GM23338 (cell line): ENCODE data around the gene MYH13. TPM values are rescaled to one million over a fixed set of nuclear protein-coding genes. Genes with fewer than 3 reads are reported as not detected.

Source experiments
- polyA plus RNA-seq: library from polyadenylated mRNA; unstranded; fragments of >200 nt; fragmentation: Nextera tagmentation; extraction: Ambion mirVana; gene quantifications from 2 replicates; pipeline ENCODE4 v1.2.1, GENCODE V29; 2016
- total RNA-seq: library from RNA; depleted of rRNA; stranded (reverse); fragments of >200 nt; shearing (Covaris generic); gene quantifications from 2 replicates; pipeline ENCODE4 v1.2.3, GENCODE V29; 2014; rRNA removed

Gene MYH13
- total and polyA plus RNA-seq, 2 experiments from 2014 or later: not detected

Other genes with a start within 250 kb of the MYH13 start
- gene GAS7, start 174.4 kb downstream of the MYH13 start, total RNA-seq: 7.5 and 10.7 TPM in 2 replicates
- gene GAS7, start 174.4 kb downstream of the MYH13 start, polyA plus RNA-seq: 1.9 TPM in 2 replicates
- not detected in 2 replicates for gene MYH8, start 48.9 kb upstream of the MYH13 start, total RNA-seq
- not detected in 2 replicates for gene MYH8, start 48.9 kb upstream of the MYH13 start, polyA plus RNA-seq
- not detected in 2 replicates for gene MYH4, start 96.6 kb upstream of the MYH13 start, total RNA-seq
- not detected in 2 replicates for gene MYH4, start 96.6 kb upstream of the MYH13 start, polyA plus RNA-seq
- not detected in 2 replicates for gene MYH1, start 145.5 kb upstream of the MYH13 start, total RNA-seq
- gene MYH1, start 145.5 kb upstream of the MYH13 start, polyA plus RNA-seq: not detected in 2 replicates
- 17.9 and 27.7 TPM in 2 replicates for gene MYH2, start 176.7 kb upstream of the MYH13 start, total RNA-seq
- gene MYH2, start 176.7 kb upstream of the MYH13 start, polyA plus RNA-seq: 6.6 and 7.5 TPM in 2 replicates